WTC11 (cell line): ENCODE results near the gene RAD9A.

Experiments used
- ATF1 ChIP-seq: sonication (generic); formaldehyde crosslinking; IDR thresholded peaks from 2 replicates; pipeline ENCODE4 v1.8.1; 2023; ENCODE audit warnings: mild to moderate bottlenecking, moderate library complexity, missing genetic modification reagents
- GABPB1 ChIP-seq: sonication (generic); formaldehyde crosslinking; IDR thresholded peaks from 2 replicates; pipeline ENCODE4 v1.8.1; 2023; ENCODE audit warnings: mild to moderate bottlenecking, missing genetic modification reagents
- IRF2 ChIP-seq: sonication (generic); formaldehyde crosslinking; IDR thresholded peaks from 2 replicates; pipeline ENCODE4 v1.8.0; 2022; ENCODE audit warnings: low read depth, missing genetic modification reagents, borderline replicate concordance
- NR2C2 ChIP-seq: sonication (generic); formaldehyde crosslinking; IDR thresholded peaks from 2 replicates; pipeline ENCODE4 v1.8.0; 2022; ENCODE audit warnings: mild to moderate bottlenecking, missing genetic modification reagents
- NR3C1 ChIP-seq: sonication (generic); formaldehyde crosslinking; conservative IDR thresholded peaks from 2 replicates; pipeline ENCODE4 v1.8.1; 2023; ENCODE audit warnings: low read depth, mild to moderate bottlenecking, missing genetic modification reagents
- ZNF263 ChIP-seq: sonication (generic); formaldehyde crosslinking; IDR thresholded peaks from 2 replicates; pipeline ENCODE4 v1.8.1; 2022; ENCODE audit warnings: low read depth, mild to moderate bottlenecking, moderate library complexity, missing genetic modification reagents
- TF ChIP-seq, protein P1 (sequence below): fragments of 200-600 bp; IDR thresholded peaks from 2 replicates; pipeline ENCODE4 v1.8.0; 2022; ENCODE audit warnings: antibody characterized with exemption
- TF ChIP-seq, protein P2 (sequence below): sonication (generic); formaldehyde crosslinking; IDR thresholded peaks from 2 replicates; pipeline ENCODE4 v1.8.1; 2023; ENCODE audit warnings: mild to moderate bottlenecking, missing genetic modification reagents, borderline replicate concordance
- TF ChIP-seq, protein P3 (sequence below): sonication (generic); formaldehyde crosslinking; IDR thresholded peaks from 2 replicates; pipeline ENCODE4 v1.8.1; 2023; ENCODE audit warnings: mild to moderate bottlenecking, missing genetic modification reagents, moderate library complexity
- TF ChIP-seq, protein P4 (sequence below): sonication (generic); formaldehyde crosslinking; IDR thresholded peaks from 2 replicates; pipeline ENCODE4 v1.8.1; 2022; ENCODE audit warnings: low read depth, missing genetic modification reagents, borderline replicate concordance
- TF ChIP-seq, protein P5 (sequence below): fragments of 250-450 bp; sonication (Bioruptor Pico); IDR thresholded peaks from 2 replicates; pipeline ENCODE4 v1.9.0; 2021; ENCODE audit warnings: mild to moderate bottlenecking, borderline replicate concordance

DNA sequence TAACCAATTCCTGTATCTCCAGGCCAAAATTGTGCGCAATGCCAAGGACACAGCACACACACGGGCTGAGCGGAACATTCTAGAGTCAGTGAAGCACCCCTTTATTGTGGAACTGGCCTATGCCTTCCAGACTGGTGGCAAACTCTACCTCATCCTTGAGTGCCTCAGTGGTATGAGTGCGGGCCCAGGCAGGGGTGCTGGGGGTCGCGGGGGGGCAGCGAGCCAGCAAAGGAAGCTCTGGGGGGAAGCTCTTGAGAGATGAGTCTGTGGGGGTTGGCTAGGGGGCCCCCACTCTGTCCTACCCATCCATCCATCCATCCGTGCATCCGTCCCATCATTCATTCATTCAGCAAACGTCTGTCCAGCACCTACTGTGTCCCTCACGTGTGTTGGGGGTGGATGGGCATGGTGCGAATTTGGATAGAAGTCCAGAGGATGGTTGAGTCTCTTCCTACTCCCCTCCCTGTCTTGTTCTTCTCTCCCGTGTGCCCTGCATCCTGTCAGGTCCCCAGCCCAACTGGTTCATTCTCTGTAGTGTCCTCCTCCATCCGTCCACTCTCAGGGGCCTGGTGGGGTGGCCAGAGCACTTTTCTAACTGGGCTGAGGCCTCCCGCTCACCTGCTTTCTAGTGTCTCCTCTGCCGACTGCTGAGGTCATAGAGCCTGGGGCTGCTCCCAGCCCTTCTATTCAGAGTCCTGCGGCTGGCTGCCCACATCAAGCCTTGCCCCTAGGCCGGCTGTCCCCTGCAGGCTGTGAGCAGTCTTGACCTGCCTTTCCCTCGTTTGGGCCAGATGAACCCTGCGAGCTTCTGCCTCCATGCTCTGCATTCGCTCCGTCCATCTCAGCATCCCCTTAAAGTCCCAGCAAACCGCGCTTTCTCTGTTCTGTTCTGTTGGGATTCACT lies 39.8 kb downstream of the RAD9A start:
- TF ChIP-seq ATF1 (no peak), ZNF263 (CRISPR knock-in tag) (no peak), IRF2 (no peak), NR3C1 (CRISPR knock-in tag) (no peak), GABPB1 (CRISPR knock-in tag) (no peak), NR2C2 (CRISPR knock-in tag) (no peak)
- TF ChIP-seq, protein P1, sequence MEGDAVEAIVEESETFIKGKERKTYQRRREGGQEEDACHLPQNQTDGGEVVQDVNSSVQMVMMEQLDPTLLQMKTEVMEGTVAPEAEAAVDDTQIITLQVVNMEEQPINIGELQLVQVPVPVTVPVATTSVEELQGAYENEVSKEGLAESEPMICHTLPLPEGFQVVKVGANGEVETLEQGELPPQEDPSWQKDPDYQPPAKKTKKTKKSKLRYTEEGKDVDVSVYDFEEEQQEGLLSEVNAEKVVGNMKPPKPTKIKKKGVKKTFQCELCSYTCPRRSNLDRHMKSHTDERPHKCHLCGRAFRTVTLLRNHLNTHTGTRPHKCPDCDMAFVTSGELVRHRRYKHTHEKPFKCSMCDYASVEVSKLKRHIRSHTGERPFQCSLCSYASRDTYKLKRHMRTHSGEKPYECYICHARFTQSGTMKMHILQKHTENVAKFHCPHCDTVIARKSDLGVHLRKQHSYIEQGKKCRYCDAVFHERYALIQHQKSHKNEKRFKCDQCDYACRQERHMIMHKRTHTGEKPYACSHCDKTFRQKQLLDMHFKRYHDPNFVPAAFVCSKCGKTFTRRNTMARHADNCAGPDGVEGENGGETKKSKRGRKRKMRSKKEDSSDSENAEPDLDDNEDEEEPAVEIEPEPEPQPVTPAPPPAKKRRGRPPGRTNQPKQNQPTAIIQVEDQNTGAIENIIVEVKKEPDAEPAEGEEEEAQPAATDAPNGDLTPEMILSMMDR, result no peak
- TF ChIP-seq, protein P2, sequence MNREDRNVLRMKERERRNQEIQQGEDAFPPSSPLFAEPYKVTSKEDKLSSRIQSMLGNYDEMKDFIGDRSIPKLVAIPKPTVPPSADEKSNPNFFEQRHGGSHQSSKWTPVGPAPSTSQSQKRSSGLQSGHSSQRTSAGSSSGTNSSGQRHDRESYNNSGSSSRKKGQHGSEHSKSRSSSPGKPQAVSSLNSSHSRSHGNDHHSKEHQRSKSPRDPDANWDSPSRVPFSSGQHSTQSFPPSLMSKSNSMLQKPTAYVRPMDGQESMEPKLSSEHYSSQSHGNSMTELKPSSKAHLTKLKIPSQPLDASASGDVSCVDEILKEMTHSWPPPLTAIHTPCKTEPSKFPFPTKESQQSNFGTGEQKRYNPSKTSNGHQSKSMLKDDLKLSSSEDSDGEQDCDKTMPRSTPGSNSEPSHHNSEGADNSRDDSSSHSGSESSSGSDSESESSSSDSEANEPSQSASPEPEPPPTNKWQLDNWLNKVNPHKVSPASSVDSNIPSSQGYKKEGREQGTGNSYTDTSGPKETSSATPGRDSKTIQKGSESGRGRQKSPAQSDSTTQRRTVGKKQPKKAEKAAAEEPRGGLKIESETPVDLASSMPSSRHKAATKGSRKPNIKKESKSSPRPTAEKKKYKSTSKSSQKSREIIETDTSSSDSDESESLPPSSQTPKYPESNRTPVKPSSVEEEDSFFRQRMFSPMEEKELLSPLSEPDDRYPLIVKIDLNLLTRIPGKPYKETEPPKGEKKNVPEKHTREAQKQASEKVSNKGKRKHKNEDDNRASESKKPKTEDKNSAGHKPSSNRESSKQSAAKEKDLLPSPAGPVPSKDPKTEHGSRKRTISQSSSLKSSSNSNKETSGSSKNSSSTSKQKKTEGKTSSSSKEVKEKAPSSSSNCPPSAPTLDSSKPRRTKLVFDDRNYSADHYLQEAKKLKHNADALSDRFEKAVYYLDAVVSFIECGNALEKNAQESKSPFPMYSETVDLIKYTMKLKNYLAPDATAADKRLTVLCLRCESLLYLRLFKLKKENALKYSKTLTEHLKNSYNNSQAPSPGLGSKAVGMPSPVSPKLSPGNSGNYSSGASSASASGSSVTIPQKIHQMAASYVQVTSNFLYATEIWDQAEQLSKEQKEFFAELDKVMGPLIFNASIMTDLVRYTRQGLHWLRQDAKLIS, result no peak
- TF ChIP-seq, protein P3, sequence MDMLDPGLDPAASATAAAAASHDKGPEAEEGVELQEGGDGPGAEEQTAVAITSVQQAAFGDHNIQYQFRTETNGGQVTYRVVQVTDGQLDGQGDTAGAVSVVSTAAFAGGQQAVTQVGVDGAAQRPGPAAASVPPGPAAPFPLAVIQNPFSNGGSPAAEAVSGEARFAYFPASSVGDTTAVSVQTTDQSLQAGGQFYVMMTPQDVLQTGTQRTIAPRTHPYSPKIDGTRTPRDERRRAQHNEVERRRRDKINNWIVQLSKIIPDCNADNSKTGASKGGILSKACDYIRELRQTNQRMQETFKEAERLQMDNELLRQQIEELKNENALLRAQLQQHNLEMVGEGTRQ (CRISPR knock-in tag), result no peak
- TF ChIP-seq, protein P4, sequence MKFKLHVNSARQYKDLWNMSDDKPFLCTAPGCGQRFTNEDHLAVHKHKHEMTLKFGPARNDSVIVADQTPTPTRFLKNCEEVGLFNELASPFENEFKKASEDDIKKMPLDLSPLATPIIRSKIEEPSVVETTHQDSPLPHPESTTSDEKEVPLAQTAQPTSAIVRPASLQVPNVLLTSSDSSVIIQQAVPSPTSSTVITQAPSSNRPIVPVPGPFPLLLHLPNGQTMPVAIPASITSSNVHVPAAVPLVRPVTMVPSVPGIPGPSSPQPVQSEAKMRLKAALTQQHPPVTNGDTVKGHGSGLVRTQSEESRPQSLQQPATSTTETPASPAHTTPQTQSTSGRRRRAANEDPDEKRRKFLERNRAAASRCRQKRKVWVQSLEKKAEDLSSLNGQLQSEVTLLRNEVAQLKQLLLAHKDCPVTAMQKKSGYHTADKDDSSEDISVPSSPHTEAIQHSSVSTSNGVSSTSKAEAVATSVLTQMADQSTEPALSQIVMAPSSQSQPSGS (CRISPR knock-in tag), result no peak
- TF ChIP-seq, protein P5, sequence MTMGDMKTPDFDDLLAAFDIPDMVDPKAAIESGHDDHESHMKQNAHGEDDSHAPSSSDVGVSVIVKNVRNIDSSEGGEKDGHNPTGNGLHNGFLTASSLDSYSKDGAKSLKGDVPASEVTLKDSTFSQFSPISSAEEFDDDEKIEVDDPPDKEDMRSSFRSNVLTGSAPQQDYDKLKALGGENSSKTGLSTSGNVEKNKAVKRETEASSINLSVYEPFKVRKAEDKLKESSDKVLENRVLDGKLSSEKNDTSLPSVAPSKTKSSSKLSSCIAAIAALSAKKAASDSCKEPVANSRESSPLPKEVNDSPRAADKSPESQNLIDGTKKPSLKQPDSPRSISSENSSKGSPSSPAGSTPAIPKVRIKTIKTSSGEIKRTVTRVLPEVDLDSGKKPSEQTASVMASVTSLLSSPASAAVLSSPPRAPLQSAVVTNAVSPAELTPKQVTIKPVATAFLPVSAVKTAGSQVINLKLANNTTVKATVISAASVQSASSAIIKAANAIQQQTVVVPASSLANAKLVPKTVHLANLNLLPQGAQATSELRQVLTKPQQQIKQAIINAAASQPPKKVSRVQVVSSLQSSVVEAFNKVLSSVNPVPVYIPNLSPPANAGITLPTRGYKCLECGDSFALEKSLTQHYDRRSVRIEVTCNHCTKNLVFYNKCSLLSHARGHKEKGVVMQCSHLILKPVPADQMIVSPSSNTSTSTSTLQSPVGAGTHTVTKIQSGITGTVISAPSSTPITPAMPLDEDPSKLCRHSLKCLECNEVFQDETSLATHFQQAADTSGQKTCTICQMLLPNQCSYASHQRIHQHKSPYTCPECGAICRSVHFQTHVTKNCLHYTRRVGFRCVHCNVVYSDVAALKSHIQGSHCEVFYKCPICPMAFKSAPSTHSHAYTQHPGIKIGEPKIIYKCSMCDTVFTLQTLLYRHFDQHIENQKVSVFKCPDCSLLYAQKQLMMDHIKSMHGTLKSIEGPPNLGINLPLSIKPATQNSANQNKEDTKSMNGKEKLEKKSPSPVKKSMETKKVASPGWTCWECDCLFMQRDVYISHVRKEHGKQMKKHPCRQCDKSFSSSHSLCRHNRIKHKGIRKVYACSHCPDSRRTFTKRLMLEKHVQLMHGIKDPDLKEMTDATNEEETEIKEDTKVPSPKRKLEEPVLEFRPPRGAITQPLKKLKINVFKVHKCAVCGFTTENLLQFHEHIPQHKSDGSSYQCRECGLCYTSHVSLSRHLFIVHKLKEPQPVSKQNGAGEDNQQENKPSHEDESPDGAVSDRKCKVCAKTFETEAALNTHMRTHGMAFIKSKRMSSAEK (CRISPR knock-in tag), result no peak
